Measurements from ENCODE around the gene MR1.

The MR1 gene

GRCh38 chr1:181033799-181034451 lies at the start of gene MR1:
TSS of gene MR1 (plus strand) at chr1:181033983. CDS start at chr1:181034008, 25 bp downstream.
- in situ Hi-C loops (cut with MboI; ENCODE audit: low sequenced_read_pairs), result no loop called here

GRCh38 chr1:180988253-180988752 lies 45.5 kb upstream of the MR1 start:
- in situ Hi-C loops (cut with MboI; ENCODE audit: low sequenced_read_pairs), result no loop called here

DNA sequence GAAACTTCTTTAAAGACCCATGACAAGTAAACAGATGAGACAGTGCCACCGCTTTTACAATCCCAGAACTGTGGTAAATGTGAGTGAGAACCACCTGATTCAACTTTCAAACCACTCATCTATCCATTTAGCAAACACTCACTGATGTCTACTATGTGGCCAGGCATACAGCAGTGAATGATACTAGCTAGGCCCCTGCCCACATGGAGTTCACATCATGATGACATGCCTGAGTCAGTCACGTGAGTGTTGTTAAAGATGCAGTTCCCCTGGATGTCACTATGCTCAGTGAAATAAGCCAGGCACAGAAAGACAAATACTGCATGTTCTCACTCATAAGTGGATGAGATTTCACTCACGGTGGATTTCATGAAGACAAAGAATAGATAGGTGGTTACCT lies 39.5 kb upstream of the MR1 start:
- in situ Hi-C loops (cut with MboI; ENCODE audit: low sequenced_read_pairs), result no loop called here

DNA sequence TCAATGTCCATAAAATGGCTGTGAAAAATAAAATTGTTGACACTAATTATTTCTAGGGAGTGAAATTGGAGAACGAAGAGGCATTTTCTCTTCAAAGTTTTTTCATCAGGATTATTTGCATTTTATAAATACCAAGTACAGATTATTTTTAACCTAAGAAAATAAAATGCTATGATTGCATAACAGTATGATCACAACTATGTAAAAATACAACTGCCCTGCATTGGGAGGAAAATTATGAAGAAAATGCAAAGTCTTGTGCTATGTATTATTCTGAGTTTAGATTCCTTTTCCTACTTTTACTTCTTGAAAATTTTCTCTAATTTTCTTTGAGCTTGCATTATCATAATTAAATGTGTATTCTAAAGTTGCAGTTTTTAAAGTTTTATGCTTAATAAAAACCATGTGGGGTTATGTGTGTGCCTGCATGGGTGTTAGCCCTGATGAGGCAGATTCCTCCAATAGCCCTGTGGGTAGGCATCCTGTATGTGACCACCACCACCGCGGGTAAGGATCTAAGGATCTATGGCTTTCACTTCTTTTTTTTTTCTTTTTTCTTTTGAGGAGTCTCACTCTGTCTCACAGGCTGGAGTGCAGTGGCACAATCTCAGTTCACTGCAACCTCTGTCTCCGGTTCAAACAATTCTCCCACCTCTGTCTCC lies 35.8 kb upstream of the MR1 start:
- in situ Hi-C loops (cut with MboI; ENCODE audit: low sequenced_read_pairs), result no loop called here

DNA sequence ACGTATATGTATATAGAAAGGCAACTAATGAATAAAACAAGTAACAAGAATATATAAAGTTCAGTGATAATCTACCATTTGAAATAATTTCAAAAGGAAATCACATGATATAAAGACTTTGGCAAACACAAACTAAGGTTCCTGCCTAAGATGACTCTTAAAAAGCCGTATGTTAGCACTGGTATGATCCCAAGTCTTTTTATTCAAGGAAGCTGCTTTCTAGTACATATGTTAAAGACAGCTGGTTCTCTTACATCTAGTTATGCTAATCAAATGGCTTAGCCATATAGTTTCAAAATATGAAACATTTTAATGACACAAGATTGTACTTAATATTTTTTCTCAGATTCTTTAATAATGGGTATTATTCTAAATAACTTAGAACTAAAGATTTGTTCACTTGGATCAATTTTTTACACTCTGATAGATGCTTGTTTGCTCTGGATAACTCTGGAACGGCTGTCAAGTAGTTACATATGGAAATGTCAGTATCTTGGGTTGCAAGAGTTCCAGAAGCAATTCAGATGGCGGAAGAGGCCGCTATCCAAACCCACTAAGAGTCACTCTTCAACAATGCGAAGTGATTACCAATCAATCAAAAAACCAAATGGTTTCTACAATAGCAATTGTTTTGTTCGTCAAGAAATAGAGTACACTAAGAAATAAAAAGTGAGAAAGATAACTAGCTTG lies 32.5 kb upstream of the MR1 start:
- in situ Hi-C loops (cut with MboI; ENCODE audit: low sequenced_read_pairs), result no loop called here

GRCh38 chr1:181002582-181003172 lies 31.1 kb upstream of the MR1 start:
- in situ Hi-C loops (cut with MboI; ENCODE audit: low sequenced_read_pairs), result no loop called here

GRCh38 chr1:181010789-181011188 lies 23.0 kb upstream of the MR1 start:
- in situ Hi-C loops (cut with MboI; ENCODE audit: low sequenced_read_pairs), result no loop called here

DNA sequence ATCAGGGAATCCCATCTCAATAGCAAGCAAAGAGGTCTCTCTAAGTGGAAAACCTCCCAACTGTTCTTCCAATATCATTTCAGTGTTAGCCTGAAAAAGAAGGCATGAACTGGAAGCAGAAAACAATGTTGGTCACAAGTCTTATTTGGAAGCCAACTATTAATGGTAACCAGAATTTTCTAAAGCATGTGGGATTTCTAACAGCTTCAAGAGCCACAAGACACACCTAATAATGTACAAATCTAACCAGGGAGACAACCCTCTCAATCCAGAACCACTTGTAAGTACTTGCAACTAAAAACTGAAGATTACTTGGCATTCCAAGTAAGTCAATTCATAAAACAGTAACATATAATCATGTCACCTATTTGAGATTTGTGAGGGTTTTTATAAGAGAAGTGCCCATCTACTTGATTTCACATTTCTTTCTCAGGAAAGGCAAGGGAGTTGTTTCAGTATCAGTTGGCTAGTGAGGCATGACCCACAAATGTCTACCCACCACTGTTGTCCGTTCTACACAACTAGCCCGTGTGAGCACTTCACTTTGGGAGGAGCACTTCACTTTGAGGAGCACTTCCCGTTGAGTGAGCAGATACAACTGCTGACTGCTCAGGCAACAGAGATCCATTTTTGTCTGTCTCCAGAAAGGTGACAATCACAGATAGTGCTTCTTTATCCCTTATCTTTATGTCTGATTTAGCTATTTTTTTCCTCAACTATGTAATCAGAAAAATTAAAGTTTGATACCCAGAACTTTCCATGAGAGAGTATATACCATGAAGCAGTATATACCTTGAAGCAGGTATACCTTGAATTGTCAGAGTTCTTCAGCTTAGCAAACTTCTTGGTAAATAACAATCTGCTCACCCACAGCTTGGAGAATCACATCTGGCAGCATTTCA lies 22.2 kb upstream of the MR1 start:
- in situ Hi-C loops (cut with MboI; ENCODE audit: low sequenced_read_pairs), result no loop called here

GRCh38 chr1:181012203-181012745 lies 21.5 kb upstream of the MR1 start:
- in situ Hi-C loops (cut with MboI; ENCODE audit: low sequenced_read_pairs), result no loop called here

DNA sequence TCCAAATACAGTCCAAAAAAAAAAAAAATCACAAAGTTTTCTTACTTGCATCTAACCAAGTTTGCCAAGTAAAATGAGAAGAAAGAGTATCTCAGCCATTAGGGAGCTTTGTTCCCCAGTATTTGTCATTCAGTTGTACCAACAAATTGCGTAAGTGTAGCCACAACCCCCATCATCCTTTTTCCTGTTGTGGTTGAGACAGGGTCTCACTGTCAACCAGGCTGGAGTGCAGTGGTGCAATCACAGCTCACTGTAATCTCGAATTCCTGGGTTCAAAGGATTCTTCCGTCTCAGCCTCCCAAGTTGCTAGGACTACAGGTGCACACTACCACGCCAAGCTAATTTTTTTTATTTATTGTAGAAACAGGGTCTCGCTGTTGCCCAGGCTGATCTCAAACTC lies 20.6 kb upstream of the MR1 start:
- in situ Hi-C loops (cut with MboI; ENCODE audit: low sequenced_read_pairs), result no loop called here

DNA sequence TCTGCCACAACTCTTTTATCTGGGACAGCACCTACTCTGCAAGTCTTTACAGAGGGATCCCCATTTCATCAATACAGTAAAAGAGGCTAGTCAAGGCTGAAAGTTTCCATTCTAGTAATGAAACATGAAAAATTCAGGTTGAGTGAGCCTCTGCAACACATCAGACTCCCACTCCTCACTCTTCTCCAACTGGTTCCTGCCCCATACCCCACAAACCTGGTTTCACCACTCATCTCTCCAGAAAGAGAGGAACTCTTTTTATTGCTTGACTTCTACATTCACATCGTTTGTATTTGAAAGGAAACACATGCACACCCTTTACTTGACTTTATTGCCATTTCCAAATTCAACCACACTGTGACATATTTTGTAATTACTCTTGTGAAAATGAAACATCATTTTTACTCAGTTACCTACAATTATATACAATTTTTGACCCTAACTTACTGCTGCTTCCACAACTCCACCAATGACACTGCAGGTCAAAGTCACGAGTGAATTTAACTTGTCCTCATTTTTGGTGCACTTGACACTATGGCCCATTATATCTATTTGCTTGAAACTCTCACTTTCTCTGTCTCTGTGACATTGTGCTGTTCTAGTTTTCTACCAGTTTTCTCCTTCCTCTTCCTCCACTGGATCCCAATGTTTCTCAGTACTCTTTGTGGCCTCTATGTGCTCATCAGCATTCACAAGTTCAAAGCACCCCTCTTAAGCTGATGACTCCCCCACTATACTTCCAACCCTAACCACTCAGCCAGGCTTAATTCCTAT lies 19.1 kb upstream of the MR1 start:
- in situ Hi-C loops (cut with MboI; ENCODE audit: low sequenced_read_pairs), result no loop called here

GRCh38 chr1:181015251-181015615 lies 18.6 kb upstream of the MR1 start:
- in situ Hi-C loops (cut with MboI; ENCODE audit: low sequenced_read_pairs), result no loop called here

DNA sequence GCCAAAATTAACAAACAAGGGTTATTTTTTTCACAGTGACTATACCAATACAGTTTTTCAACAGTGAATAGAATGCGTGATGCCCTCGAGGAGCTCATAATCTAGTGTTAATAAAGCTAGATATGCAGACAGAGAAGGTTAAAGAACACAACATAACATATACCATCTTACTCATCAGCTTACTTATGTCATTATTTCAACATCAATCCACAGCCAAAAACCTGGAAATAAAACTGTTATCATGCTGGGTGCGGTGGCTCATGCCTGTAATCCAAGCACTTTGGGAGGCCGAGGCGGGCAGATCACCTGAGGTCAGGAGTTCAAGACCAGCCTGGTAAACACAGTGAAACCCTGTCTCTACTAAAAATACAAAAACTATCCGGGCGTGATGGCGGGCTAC lies 17.2 kb upstream of the MR1 start:
- in situ Hi-C loops (cut with MboI; ENCODE audit: low sequenced_read_pairs), result no loop called here

GRCh38 chr1:181018901-181019681 lies 14.7 kb upstream of the MR1 start:
- in situ Hi-C loops (cut with MboI; ENCODE audit: low sequenced_read_pairs), result no loop called here

DNA sequence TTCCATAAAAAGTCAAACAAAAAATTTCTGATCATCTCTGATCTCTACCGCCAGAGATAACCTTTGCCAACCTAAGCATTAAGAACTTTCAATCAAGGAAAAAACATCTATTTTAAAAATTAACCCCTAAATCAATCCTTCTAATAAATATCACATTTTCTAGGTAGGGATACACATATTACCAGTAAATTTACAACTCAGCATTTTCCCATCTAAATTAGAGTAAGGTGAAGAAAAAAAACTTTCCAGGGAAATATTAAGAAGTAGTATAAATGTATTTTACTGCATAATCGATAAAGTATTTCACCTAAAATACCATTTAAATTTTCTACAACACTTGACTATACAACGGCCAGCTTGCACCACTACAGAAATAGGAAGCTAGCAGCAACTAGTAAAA lies 12.6 kb upstream of the MR1 start:
- in situ Hi-C loops (cut with MboI; ENCODE audit: low sequenced_read_pairs), result no loop called here

- in situ Hi-C loops (cut with MboI; ENCODE audit: low sequenced_read_pairs), result no loop called here
Measured at GRCh38 chr1:181021811-181022434, 11.9 kb upstream of the MR1 start.

- in situ Hi-C loops (cut with MboI; ENCODE audit: low sequenced_read_pairs), result no loop called here
Measured at GRCh38 chr1:181023265-181024057, 10.3 kb upstream of the MR1 start.

GRCh38 chr1:181028196-181028595 lies 5.6 kb upstream of the MR1 start:
- in situ Hi-C loops (cut with MboI; ENCODE audit: low sequenced_read_pairs), result no loop called here

Data from hTERT RPE-1 (cell line).